ENCODE results near the gene SLC43A2. TPM values are rescaled to one million over a fixed set of nuclear protein-coding genes. Genes with fewer than 3 reads are reported as not detected.

The SLC43A2 gene
- total RNA-seq, 1 experiment from 2014 or later = 12.9 TPM

DNA sequence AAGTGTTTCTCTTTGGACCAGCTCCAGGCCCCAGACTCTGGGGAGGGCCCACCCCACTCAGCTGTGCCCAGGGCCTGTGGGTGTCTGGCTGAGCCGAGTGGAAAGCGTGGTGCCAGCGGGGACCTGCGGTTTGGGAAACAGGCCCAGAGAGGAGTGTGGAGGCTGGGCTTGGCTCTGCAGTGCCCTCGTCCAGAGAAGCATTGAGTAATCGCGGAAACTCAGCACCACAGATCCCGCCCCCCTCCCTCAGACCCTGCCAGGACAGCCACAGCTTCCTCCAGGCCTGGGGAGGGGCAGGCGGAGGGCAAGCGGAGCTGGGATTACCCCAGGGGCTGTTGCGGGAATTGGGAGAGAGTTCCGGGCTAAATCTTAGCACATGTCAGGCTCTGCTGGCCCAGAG, 51.5 kb downstream of the SLC43A2 start:
- H3K27me3 ChIP-seq (ENCODE audit: insufficient read depth, low read length) = no peaks in the 10 kb centered on the region
- Mint-ChIP-seq H3K27me3 (ENCODE audit: low read depth) (no peaks in the 10 kb centered on the region), H3K27ac (0 out of 7 replicates have a peak overlapping the region, but pooled peaks have one; percentile 18 to 67 (median 36)), H3K9me3 (no peaks in the 10 kb centered on the region), H3K4me1 (peaks cover 18 to 27% of the 10 kb centered on the region in 2 experiments), H3K4me3 (no peak overlapping the region; a peak in 1 of 5 replicates), H3K36me3 (ENCODE audit: insufficient read depth in 1 of 3, low read depth in 3 of 3) (peaks cover 0 to 3% (median 0%) of the 10 kb centered on the region in 3 experiments; a peak in 3 of 7 replicates)
- no peak overlapping the region for H2AK5ac ChIP-seq (ENCODE audit: insufficient read length, low read length)
- H3K14ac ChIP-seq (ENCODE audit: insufficient read depth, low read length) = no peak overlapping the region
- no peaks in the 10 kb centered on the region for H4K20me1 ChIP-seq (ENCODE audit: control insufficient read depth, insufficient read depth, insufficient read length)
- H4K5ac ChIP-seq (ENCODE audit: insufficient read length, low read depth, low read length) = no peak overlapping the region
- no CpG with 5 or more reads among the region's 12 CpGs for WGBS (ENCODE audit: extremely low coverage, insufficient read length, low lambda C conversion rate)
- H3K4ac ChIP-seq (ENCODE audit: low read depth, low read length) = no peak overlapping the region
- H3K4me2 ChIP-seq (ENCODE audit: insufficient read depth, insufficient read length, low read length) = no peak overlapping the region
- H2AFZ ChIP-seq (ENCODE audit: low read length) = no peak overlapping the region
- H2BK20ac ChIP-seq (ENCODE audit: low read depth, low read length, poor library complexity, severe bottlenecking) = no peak overlapping the region
- H3K79me2 ChIP-seq (ENCODE audit: insufficient read depth, low read length) = no peaks in the 10 kb centered on the region
- H2BK12ac ChIP-seq (ENCODE audit: insufficient read length, low read depth, low read length) = no peak overlapping the region
- TF ChIP-seq, protein P1, sequence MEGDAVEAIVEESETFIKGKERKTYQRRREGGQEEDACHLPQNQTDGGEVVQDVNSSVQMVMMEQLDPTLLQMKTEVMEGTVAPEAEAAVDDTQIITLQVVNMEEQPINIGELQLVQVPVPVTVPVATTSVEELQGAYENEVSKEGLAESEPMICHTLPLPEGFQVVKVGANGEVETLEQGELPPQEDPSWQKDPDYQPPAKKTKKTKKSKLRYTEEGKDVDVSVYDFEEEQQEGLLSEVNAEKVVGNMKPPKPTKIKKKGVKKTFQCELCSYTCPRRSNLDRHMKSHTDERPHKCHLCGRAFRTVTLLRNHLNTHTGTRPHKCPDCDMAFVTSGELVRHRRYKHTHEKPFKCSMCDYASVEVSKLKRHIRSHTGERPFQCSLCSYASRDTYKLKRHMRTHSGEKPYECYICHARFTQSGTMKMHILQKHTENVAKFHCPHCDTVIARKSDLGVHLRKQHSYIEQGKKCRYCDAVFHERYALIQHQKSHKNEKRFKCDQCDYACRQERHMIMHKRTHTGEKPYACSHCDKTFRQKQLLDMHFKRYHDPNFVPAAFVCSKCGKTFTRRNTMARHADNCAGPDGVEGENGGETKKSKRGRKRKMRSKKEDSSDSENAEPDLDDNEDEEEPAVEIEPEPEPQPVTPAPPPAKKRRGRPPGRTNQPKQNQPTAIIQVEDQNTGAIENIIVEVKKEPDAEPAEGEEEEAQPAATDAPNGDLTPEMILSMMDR (conservative IDR thresholded peaks at IDR 0.05) = no peak
- H3K23ac ChIP-seq (ENCODE audit: insufficient read length, low read depth, low read length) = no peak overlapping the region
- H2BK15ac ChIP-seq (ENCODE audit: low read depth, low read length) = no peak overlapping the region
- no peak overlapping the region for H4K8ac ChIP-seq (replicated peaks; ENCODE audit: insufficient read length, low read depth, low read length)
- no peak overlapping the region for H4K91ac ChIP-seq (ENCODE audit: insufficient read length, low read depth, low read length)
- H3K27ac ChIP-seq (ENCODE audit: insufficient read length, low read depth, low read length) = no peak overlapping the region
- 0 out of 2 replicates have a peak, but pooled peaks cover 4% of the 10 kb centered on the region for H3K4me1 ChIP-seq (ENCODE audit: insufficient read depth, low read length)
- no peak overlapping the region for H3K9ac ChIP-seq (ENCODE audit: extremely low read depth, insufficient read length, low read length)
- H3K18ac ChIP-seq (ENCODE audit: insufficient read length, low read depth, low read length) = no peak overlapping the region
- H2BK5ac ChIP-seq (ENCODE audit: insufficient read length, low read length) = no peak overlapping the region
- no peak overlapping the region for H3T11ph ChIP-seq (ENCODE audit: low read length)
- peak; percentile 83 for DNase-seq
- no peaks in the 10 kb centered on the region for H3K79me1 ChIP-seq (ENCODE audit: insufficient read depth, low read depth, low read length, poor library complexity, severe bottlenecking)
- H3K9me3 ChIP-seq (ENCODE audit: control insufficient read depth, low read depth, low read length) = no peaks in the 10 kb centered on the region
- H3K56ac ChIP-seq (ENCODE audit: insufficient read length, low read depth, low read length) = no peak overlapping the region
- H2BK120ac ChIP-seq (ENCODE audit: low read depth, low read length, poor library complexity, severe bottlenecking) = no peak overlapping the region
- H3K23me2 ChIP-seq (ENCODE audit: insufficient read length, low read depth, low read length, poor library complexity, severe bottlenecking) = no peaks in the 10 kb centered on the region

All from H9 (cell line).